Activated T-cell treated with anti-CD3 and anti-CD28 coated beads for 1 hour (primary cell): ENCODE measurements around the gene COQ4.

Experiments
- DNase-seq: peaks from one replicate; pipeline ENCODE4 v3.0.0-alpha.2; 2020; ENCODE audit warnings: low read depth

COQ4 gene

DNA sequence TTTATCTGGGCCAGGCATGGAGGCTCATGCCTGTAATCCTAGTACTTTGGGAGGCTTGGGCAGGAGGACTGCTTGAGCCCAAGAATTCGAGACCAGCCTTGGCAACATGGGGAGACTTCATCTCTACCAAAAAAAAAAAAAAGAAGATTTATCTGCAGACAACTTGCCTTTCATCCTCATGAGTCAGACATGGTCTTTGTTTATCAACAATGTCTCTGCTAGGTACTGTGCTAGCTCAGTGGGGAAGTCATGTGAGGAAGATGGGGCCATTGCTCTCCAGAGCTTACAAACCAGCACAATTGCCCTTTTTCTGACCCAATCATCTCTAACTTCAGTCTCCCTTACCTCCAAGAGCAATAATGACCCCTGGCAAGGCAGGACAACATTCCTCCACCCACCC lies 50.1 kb downstream of the COQ4 start:
- no peak for DNase-seq

- no peak for DNase-seq
Observed at GRCh38 chr9:128374221-128374675, 51.6 kb downstream of the COQ4 start.

- DNase-seq, result no peak
Observed at GRCh38 chr9:128375865-128376264, 53.2 kb downstream of the COQ4 start.

DNA sequence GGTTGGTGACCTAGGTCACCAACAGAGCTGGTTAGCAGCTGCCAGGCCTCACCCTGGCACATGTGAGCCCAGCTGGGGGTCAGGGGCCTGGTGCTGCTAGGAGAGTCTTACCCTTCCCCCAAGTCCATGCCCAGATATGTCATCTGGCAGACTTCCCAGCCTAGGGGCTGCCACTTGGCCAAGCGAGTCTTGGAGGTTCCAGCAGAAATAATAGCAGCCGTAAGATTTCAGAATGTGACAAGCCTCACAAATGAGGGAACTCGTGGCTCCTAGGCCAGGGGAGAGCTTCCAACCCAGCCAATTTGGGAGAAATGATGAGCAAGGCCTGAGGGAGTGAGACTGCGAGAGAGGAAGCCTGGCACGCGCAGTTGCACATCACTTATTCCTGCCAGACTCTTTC lies 59.6 kb downstream of the COQ4 start:
- DNase-seq, result no peak

GRCh38 chr9:128383007-128383753 lies 60.5 kb downstream of the COQ4 start:
- DNase-seq, result no peak
